ENCODE results near the gene RB1. TPM values are rescaled to one million over a fixed set of nuclear protein-coding genes. Genes with fewer than 3 reads are reported as not detected.
"Not testable (repeated sequence)": the region's sequence is repeated elsewhere in the genome, so short reads cannot be mapped to it uniquely, and the experiment has no call there.

The RB1 gene
- total and polyA plus RNA-seq, 3 experiments from 2014 or later, result 16.8 to 38.9 (median 38.2) TPM

GRCh38 chr13:48334534-48335127, 31.1 kb downstream of the RB1 start:
- peaks cover 0 to 2% of the 10 kb centered on the region in 2 donors for H3K27me3 Mint-ChIP-seq
- ChIA-PET CTCF (interaction anchor here (0.9 to 5.3 kb wide), 12 partner anchors 16 to 434 kb away, joined by 3 to 67 read pairs (median 6); no protein-coding TSS in a partner anchor), POLR2A (interaction anchor here (0.6 to 1.8 kb wide), 3 partner anchors 67 to 248 kb away, joined by 3 to 6 read pairs (median 4); no protein-coding TSS in a partner anchor)
- DNase-seq, result peak in 2 of 5 donors; percentile 42 to 43
- Histone ChIP-seq H3K36me3 (ENCODE audit: insufficient read depth, low read length) (no peaks in the 10 kb centered on the region), H3K4me1 (ENCODE audit: insufficient read depth, low read length) (no peaks in the 10 kb centered on the region), H3K4me3 (ENCODE audit: low read length) (no peak overlapping the region), H3K27ac (ENCODE audit: low read depth, low read length) (no peak overlapping the region), H3K27me3 (ENCODE audit: insufficient read depth, low read length, poor library complexity, severe bottlenecking) (no peaks in the 10 kb centered on the region), H3K9me3 (ENCODE audit: low read length) (no peaks in the 10 kb centered on the region)
- peaks cover 4 to 17% (median 16%) of the 10 kb centered on the region in 3 donors for H3K4me1 Mint-ChIP-seq
- no peak overlapping the region for H3K4me3 Mint-ChIP-seq
- H3K27ac Mint-ChIP-seq, result no peak overlapping the region
- H3K36me3 Mint-ChIP-seq, result peaks cover 0 to 7% (median 5%) of the 10 kb centered on the region in 3 donors
- H3K9me3 Mint-ChIP-seq, result no peaks in the 10 kb centered on the region

- H3K27me3 Mint-ChIP-seq; H3K4me3 Mint-ChIP-seq; H3K4me1 ChIP-seq (ENCODE audit: insufficient read depth, low read length); CTCF ChIA-PET; DNase-seq; H3K4me3 ChIP-seq (ENCODE audit: low read length); H3K27ac Mint-ChIP-seq; H3K9me3 Mint-ChIP-seq; H3K9me3 ChIP-seq (ENCODE audit: low read length); H3K27me3 ChIP-seq (ENCODE audit: insufficient read depth, low read length, poor library complexity, severe bottlenecking); H3K36me3 ChIP-seq (ENCODE audit: insufficient read depth, low read length); POLR2A ChIA-PET; H3K27ac ChIP-seq (ENCODE audit: low read depth, low read length): not testable (repeated sequence)
- peaks cover 6 to 11% (median 10%) of the 10 kb centered on the region in 3 donors for H3K4me1 Mint-ChIP-seq
- peaks cover under 1 to 16% (median 6%) of the 10 kb centered on the region in 3 donors for H3K36me3 Mint-ChIP-seq
Observed at GRCh38 chr13:48339198-48339597, 35.6 kb downstream of the RB1 start.

GRCh38 chr13:48344264-48344663, 40.7 kb downstream of the RB1 start:
- Histone ChIP-seq H3K4me3 (ENCODE audit: low read length) (no peak overlapping the region), H3K36me3 (ENCODE audit: insufficient read depth, low read length) (peaks cover 2% of the 10 kb centered on the region), H3K9me3 (ENCODE audit: low read length) (no peaks in the 10 kb centered on the region), H3K27me3 (ENCODE audit: insufficient read depth, low read length, poor library complexity, severe bottlenecking) (no peaks in the 10 kb centered on the region), H3K27ac (ENCODE audit: low read depth, low read length) (no peak overlapping the region), H3K4me1 (ENCODE audit: insufficient read depth, low read length) (no peaks in the 10 kb centered on the region)
- H3K27me3 Mint-ChIP-seq, result no peaks in the 10 kb centered on the region
- ChIA-PET POLR2A (no interaction called here), CTCF (no interaction called here)
- H3K27ac Mint-ChIP-seq, result no peak overlapping the region
- H3K36me3 Mint-ChIP-seq, result peaks cover 13 to 41% (median 18%) of the 10 kb centered on the region in 3 donors
- H3K4me1 Mint-ChIP-seq, result peaks cover 0 to 8% (median 4%) of the 10 kb centered on the region in 3 donors
- H3K9me3 Mint-ChIP-seq, result no peaks in the 10 kb centered on the region
- no peak overlapping the region for H3K4me3 Mint-ChIP-seq
- no peak for DNase-seq

DNA sequence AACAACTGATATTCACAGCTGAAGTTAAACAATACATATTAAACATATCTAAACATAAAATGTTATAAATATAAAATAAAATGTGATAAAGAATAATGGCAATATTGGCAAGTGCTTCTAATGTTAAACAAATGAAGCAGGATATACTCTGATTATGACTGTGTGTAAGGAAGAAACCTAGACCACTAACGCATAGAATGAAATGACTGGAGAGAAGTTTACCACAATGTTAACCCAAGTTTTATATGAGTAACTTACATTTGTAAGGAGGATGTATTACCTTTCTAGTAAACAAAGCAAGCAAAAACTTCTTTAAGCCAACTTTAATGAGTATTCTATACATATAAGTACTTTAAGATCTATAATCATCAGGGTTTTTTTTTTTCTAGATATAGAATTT, 43.0 kb downstream of the RB1 start:
- Mint-ChIP-seq H3K4me3 (no peak overlapping the region), H3K9me3 (peaks cover 0 to 9% (median 2%) of the 10 kb centered on the region in 5 donors), H3K36me3 (peaks cover 36 to 56% (median 36%) of the 10 kb centered on the region in 3 donors), H3K4me1 (peaks cover 4 to 13% (median 5%) of the 10 kb centered on the region in 3 donors), H3K27ac (no peak overlapping the region), H3K27me3 (no peaks in the 10 kb centered on the region)
- no peak for DNase-seq
- POLR2A ChIA-PET, result interaction anchor here (0.6 kb wide), 1 partner anchor 108 kb away, joined by 4 read pairs; no protein-coding TSS in a partner anchor
- Histone ChIP-seq H3K4me3 (ENCODE audit: low read length) (no peak overlapping the region), H3K27ac (ENCODE audit: low read depth, low read length) (no peak overlapping the region), H3K27me3 (ENCODE audit: insufficient read depth, low read length, poor library complexity, severe bottlenecking) (no peaks in the 10 kb centered on the region), H3K4me1 (ENCODE audit: insufficient read depth, low read length) (no peaks in the 10 kb centered on the region), H3K9me3 (ENCODE audit: low read length) (no peaks in the 10 kb centered on the region), H3K36me3 (ENCODE audit: insufficient read depth, low read length) (peaks cover 6% of the 10 kb centered on the region)
- CTCF ChIA-PET, result no interaction called here

DNA sequence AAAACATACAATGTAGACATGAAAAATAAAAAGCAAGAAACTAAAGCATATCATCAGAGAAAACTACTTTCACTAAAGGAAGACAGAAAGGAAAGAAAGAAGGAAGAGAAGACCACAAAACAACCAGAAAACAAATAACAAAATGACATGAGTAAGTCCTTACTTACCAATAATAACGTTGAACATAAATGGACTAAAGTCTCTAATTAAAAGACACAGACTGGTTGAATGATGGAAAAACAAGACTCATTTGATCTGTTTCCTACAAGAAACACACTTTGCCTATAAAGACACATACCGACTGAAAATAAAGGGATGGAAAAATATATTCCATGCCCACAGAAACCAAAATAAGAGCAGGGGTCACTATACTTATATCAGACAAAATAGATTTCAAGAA, 46.0 kb downstream of the RB1 start:
- Histone ChIP-seq H3K27ac (ENCODE audit: low read depth, low read length) (no peak overlapping the region), H3K27me3 (ENCODE audit: insufficient read depth, low read length, poor library complexity, severe bottlenecking) (no peaks in the 10 kb centered on the region), H3K4me3 (ENCODE audit: low read length) (no peak overlapping the region), H3K9me3 (ENCODE audit: low read length) (no peaks in the 10 kb centered on the region), H3K36me3 (ENCODE audit: insufficient read depth, low read length) (peaks cover 6% of the 10 kb centered on the region), H3K4me1 (ENCODE audit: insufficient read depth, low read length) (no peaks in the 10 kb centered on the region)
- ChIA-PET POLR2A (no interaction called here), CTCF (no interaction called here)
- H3K27ac Mint-ChIP-seq, result no peak overlapping the region
- H3K36me3 Mint-ChIP-seq, result peaks cover 49 to 73% (median 59%) of the 10 kb centered on the region in 3 donors
- H3K4me1 Mint-ChIP-seq, result peaks cover 2 to 9% (median 4%) of the 10 kb centered on the region in 3 donors
- H3K9me3 Mint-ChIP-seq, result peaks cover 17 to 33% (median 22%) of the 10 kb centered on the region in 5 donors
- H3K4me3 Mint-ChIP-seq, result no peak overlapping the region
- H3K27me3 Mint-ChIP-seq, result no peaks in the 10 kb centered on the region
- no peak for DNase-seq

- H3K4me3 Mint-ChIP-seq, result no peak overlapping the region
- H3K27ac Mint-ChIP-seq, result no peak overlapping the region
- no peak for DNase-seq
- ChIA-PET CTCF (no interaction called here), POLR2A (interaction anchor here (0.8 kb wide), 1 partner anchor 217 kb away, joined by 4 read pairs; no protein-coding TSS in a partner anchor)
- H3K4me1 Mint-ChIP-seq, result peaks cover 9 to 17% (median 16%) of the 10 kb centered on the region in 3 donors
- Histone ChIP-seq H3K36me3 (ENCODE audit: insufficient read depth, low read length) (peaks cover 6% of the 10 kb centered on the region), H3K9me3 (ENCODE audit: low read length) (no peaks in the 10 kb centered on the region), H3K4me3 (ENCODE audit: low read length) (no peak overlapping the region), H3K27ac (ENCODE audit: low read depth, low read length) (no peak overlapping the region), H3K27me3 (ENCODE audit: insufficient read depth, low read length, poor library complexity, severe bottlenecking) (no peaks in the 10 kb centered on the region), H3K4me1 (ENCODE audit: insufficient read depth, low read length) (no peaks in the 10 kb centered on the region)
- H3K9me3 Mint-ChIP-seq, result peaks cover 17 to 44% (median 27%) of the 10 kb centered on the region in 5 donors
- H3K36me3 Mint-ChIP-seq, result peaks cover 41 to 63% (median 60%) of the 10 kb centered on the region in 3 donors
- H3K27me3 Mint-ChIP-seq, result no peaks in the 10 kb centered on the region
Observed at GRCh38 chr13:48353590-48353989, 50.0 kb downstream of the RB1 start.

GRCh38 chr13:48355524-48355923, 52.0 kb downstream of the RB1 start:
- H3K4me1 ChIP-seq (ENCODE audit: insufficient read depth, low read length); H3K27me3 ChIP-seq (ENCODE audit: insufficient read depth, low read length, poor library complexity, severe bottlenecking); H3K4me3 ChIP-seq (ENCODE audit: low read length); H3K27me3 Mint-ChIP-seq; H3K4me3 Mint-ChIP-seq; DNase-seq; H3K27ac Mint-ChIP-seq; H3K27ac ChIP-seq (ENCODE audit: low read depth, low read length); CTCF ChIA-PET; H3K9me3 ChIP-seq (ENCODE audit: low read length); H3K36me3 ChIP-seq (ENCODE audit: insufficient read depth, low read length); POLR2A ChIA-PET: not testable (repeated sequence)
- peaks cover 33 to 54% (median 49%) of the 10 kb centered on the region in 3 donors for H3K36me3 Mint-ChIP-seq
- H3K4me1 Mint-ChIP-seq, result peaks cover 6 to 19% (median 18%) of the 10 kb centered on the region in 3 donors
- peaks cover 17 to 36% (median 27%) of the 10 kb centered on the region in 5 donors for H3K9me3 Mint-ChIP-seq

- H3K4me1 Mint-ChIP-seq, result peaks cover 6 to 16% (median 14%) of the 10 kb centered on the region in 3 donors
- no peak overlapping the region for H3K4me3 Mint-ChIP-seq
- H3K27ac ChIP-seq (ENCODE audit: low read depth, low read length), result no peak overlapping the region
- peaks cover 12 to 36% (median 27%) of the 10 kb centered on the region in 5 donors for H3K9me3 Mint-ChIP-seq
- no peak for DNase-seq
- peaks cover 29 to 44% (median 39%) of the 10 kb centered on the region in 3 donors for H3K36me3 Mint-ChIP-seq
- H3K9me3 ChIP-seq (ENCODE audit: low read length), result no peaks in the 10 kb centered on the region
- H3K4me1 ChIP-seq (ENCODE audit: insufficient read depth, low read length), result no peaks in the 10 kb centered on the region
- H3K4me3 ChIP-seq (ENCODE audit: low read length), result no peak overlapping the region
- POLR2A ChIA-PET, result interaction anchor here (0.7 kb wide), 1 partner anchor 39 kb away, joined by 3 read pairs; no protein-coding TSS in a partner anchor
- no peaks in the 10 kb centered on the region for H3K27me3 ChIP-seq (ENCODE audit: insufficient read depth, low read length, poor library complexity, severe bottlenecking)
- H3K27me3 Mint-ChIP-seq, result no peaks in the 10 kb centered on the region
- CTCF ChIA-PET, result interaction anchor here (1.5 kb wide), 2 partner anchors 19 to 225 kb away, joined by 3 to 4 read pairs; no protein-coding TSS in a partner anchor
- H3K36me3 ChIP-seq (ENCODE audit: insufficient read depth, low read length), result no peaks in the 10 kb centered on the region
- H3K27ac Mint-ChIP-seq, result no peak overlapping the region
Observed at GRCh38 chr13:48356750-48357149, 53.2 kb downstream of the RB1 start.
